Loucy (cell line): ENCODE results near the gene FAM90A1.
A peak's percentile ranks its signal among the peaks of the same experiment; 100 is the strongest.
"Not testable (repeated sequence)": the region's sequence is repeated elsewhere in the genome, so short reads cannot be mapped to it uniquely, and the experiment has no call there.

ENCODE experiments used
- CTCF ChIP-seq: fragments of 200-600 bp; sonication (generic); conservative IDR thresholded peaks from 2 replicates; pipeline ENCODE4 v1.5.1; 2014; ENCODE audit warnings: mild to moderate bottlenecking, antibody characterized with exemption, low read length
- EZH2phosphoT487 ChIP-seq: fragments of 200-600 bp; IDR thresholded peaks from 2 replicates; pipeline ENCODE4 v1.6.1; 2018; ENCODE audit warnings: antibody characterized with exemption, mild to moderate bottlenecking, moderate library complexity, borderline replicate concordance

GRCh38 chr12:8231666-8232608 lies 4.5 kb upstream of the FAM90A1 start:
- peak; percentile 76 for TF ChIP-seq CTCF
- not testable (repeated sequence) for TF ChIP-seq EZH2phosphoT487
